ENCODE measurements around the gene CLDN5. TPM values are rescaled to one million over a fixed set of nuclear protein-coding genes. Genes with fewer than 3 reads are reported as not detected.
A peak's percentile ranks its signal among the peaks of the same experiment; 100 is the strongest.

The CLDN5 gene
- total and polyA plus RNA-seq, 7 donors, result 3.5 to 129 (median 57.4) TPM

GRCh38 chr22:19565382-19566278 lies 41.4 kb upstream of the CLDN5 start:
- TF ChIP-seq EP300 (IDR thresholded peaks at IDR 0.05) (no peak), POLR2AphosphoS5 (IDR thresholded peaks at IDR 0.05) (peak in 1 of 4 donors; percentile 48)
- H3K4me3 ChIP-seq, result no peak overlapping the region
- no peaks in the 10 kb centered on the region for H3K9me3 ChIP-seq
- DNase-seq, result peak; percentile 22
- peak overlapping the region in 1 of 4 donors; percentile 42 for H3K27ac ChIP-seq
- H3K4me1 ChIP-seq, result no peaks in the 10 kb centered on the region
- peaks cover 0 to 18% (median 8%) of the 10 kb centered on the region in 3 donors for H3K27me3 ChIP-seq
- H3K36me3 ChIP-seq, result no peaks in the 10 kb centered on the region
- intact Hi-C loops (cut with DNase I), result no loop called here
- 63 to 80% methylated on average over 11 of the region's 11 CpGs for WGBS, 2 donors

- intact Hi-C loops (cut with DNase I), result no loop called here
- 95 to 96% methylated on average over 2 of the region's 2 CpGs for WGBS, 2 donors
- Histone ChIP-seq H3K4me3 (no peak overlapping the region), H3K9me3 (no peaks in the 10 kb centered on the region), H3K27me3 (no peaks in the 10 kb centered on the region), H3K36me3 (no peaks in the 10 kb centered on the region), H3K27ac (no peak overlapping the region), H3K4me1 (no peaks in the 10 kb centered on the region)
- peak; percentile 38 for DNase-seq
- no peak for TF ChIP-seq POLR2AphosphoS5 (IDR thresholded peaks at IDR 0.05)
- no peak for TF ChIP-seq EP300 (IDR thresholded peaks at IDR 0.05)
- no peak for TF ChIP-seq POLR2A (IDR thresholded peaks at IDR 0.05)
- TF ChIP-seq, protein P1, sequence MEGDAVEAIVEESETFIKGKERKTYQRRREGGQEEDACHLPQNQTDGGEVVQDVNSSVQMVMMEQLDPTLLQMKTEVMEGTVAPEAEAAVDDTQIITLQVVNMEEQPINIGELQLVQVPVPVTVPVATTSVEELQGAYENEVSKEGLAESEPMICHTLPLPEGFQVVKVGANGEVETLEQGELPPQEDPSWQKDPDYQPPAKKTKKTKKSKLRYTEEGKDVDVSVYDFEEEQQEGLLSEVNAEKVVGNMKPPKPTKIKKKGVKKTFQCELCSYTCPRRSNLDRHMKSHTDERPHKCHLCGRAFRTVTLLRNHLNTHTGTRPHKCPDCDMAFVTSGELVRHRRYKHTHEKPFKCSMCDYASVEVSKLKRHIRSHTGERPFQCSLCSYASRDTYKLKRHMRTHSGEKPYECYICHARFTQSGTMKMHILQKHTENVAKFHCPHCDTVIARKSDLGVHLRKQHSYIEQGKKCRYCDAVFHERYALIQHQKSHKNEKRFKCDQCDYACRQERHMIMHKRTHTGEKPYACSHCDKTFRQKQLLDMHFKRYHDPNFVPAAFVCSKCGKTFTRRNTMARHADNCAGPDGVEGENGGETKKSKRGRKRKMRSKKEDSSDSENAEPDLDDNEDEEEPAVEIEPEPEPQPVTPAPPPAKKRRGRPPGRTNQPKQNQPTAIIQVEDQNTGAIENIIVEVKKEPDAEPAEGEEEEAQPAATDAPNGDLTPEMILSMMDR (IDR thresholded peaks at IDR 0.05), result no peak
Observed at GRCh38 chr22:19559956-19560355, 35.7 kb upstream of the CLDN5 start.

GRCh38 chr22:19559324-19559811 lies 35.2 kb upstream of the CLDN5 start:
- no peaks in the 10 kb centered on the region for H3K27me3 ChIP-seq
- intact Hi-C loops (cut with DNase I), result no loop called here
- TF ChIP-seq EP300 (IDR thresholded peaks at IDR 0.05), result no peak
- no peak for TF ChIP-seq POLR2A (IDR thresholded peaks at IDR 0.05)
- TF ChIP-seq, protein P1 (IDR thresholded peaks at IDR 0.05), result no peak
- no peak for TF ChIP-seq POLR2AphosphoS5 (IDR thresholded peaks at IDR 0.05)
- no peaks in the 10 kb centered on the region for H3K36me3 ChIP-seq
- no peak overlapping the region for H3K27ac ChIP-seq
- no peaks in the 10 kb centered on the region for H3K9me3 ChIP-seq
- 69 to 82% methylated on average over 9 of the region's 9 CpGs for WGBS, 2 donors
- no peak overlapping the region for H3K4me3 ChIP-seq
- peak; percentile 26 for DNase-seq
- H3K4me1 ChIP-seq, result no peaks in the 10 kb centered on the region

DNA sequence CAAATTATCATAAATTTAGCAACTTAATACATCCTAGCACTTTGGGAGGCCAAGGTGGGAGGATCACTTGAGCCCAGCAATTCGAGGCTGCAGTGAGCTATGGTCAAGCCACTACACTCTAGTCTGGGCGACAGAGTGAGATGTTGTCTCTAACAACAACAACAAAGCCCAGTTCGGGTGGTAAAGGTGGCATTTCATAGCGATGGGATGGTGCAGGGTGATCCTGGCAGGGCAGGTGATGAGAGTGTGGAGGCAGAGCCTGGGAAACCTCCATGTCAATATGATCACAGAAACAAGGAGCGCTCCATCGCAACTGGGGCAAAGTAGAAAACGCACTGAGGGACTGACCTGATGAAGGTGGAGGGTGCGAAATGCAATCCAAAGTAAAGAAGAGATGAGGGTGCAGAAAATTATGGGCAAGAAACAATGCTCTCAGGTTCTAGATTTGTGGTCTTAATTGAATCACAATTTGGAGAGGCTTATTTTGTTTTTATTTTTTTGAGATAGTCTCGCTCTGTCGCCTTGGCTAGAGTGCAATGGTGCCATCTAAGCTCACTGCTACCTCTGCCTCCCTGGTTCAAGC lies 32.8 kb upstream of the CLDN5 start:
- no peak for TF ChIP-seq EP300 (IDR thresholded peaks at IDR 0.05)
- TF ChIP-seq, protein P1 (IDR thresholded peaks at IDR 0.05), result no peak
- TF ChIP-seq POLR2A (IDR thresholded peaks at IDR 0.05), result no peak
- TF ChIP-seq POLR2AphosphoS5 (IDR thresholded peaks at IDR 0.05), result no peak
- Histone ChIP-seq H3K27me3 (no peaks in the 10 kb centered on the region), H3K4me1 (no peaks in the 10 kb centered on the region), H3K9me3 (no peaks in the 10 kb centered on the region), H3K27ac (no peak overlapping the region), H3K36me3 (no peaks in the 10 kb centered on the region), H3K4me3 (no peak overlapping the region)
- 89 to 94% methylated on average over 10 of the region's 10 CpGs for WGBS, 2 donors
- intact Hi-C loops (cut with DNase I), result no loop called here
- DNase-seq, result no peak

DNA sequence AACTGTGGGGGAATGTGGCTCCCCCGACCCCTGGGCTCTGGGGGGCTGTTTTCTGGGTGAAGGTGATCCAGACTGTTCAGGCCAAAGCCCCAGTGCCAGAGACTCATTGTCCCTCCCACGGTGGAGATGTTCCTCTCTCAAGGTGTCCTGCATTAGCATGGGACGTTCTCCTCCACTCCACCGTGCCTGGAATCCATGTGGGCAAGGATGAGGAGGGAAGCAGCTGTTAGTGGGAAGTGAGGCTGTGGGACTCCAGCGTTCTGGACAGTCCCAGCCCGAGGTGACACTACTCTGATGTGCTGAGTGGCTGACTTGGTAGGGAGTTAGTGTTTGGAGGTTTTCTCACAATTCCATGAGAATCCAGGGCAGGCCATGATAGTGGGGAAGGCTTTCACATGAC lies 31.4 kb upstream of the CLDN5 start:
- no peaks in the 10 kb centered on the region for H3K4me1 ChIP-seq
- H3K9me3 ChIP-seq, result no peaks in the 10 kb centered on the region
- H3K36me3 ChIP-seq, result no peaks in the 10 kb centered on the region
- no peaks in the 10 kb centered on the region for H3K27me3 ChIP-seq
- H3K27ac ChIP-seq, result no peak overlapping the region
- no peak for DNase-seq
- 75 to 87% methylated on average over 6 of the region's 6 CpGs for WGBS, 2 donors
- H3K4me3 ChIP-seq, result no peak overlapping the region
- intact Hi-C loops (cut with DNase I), result no loop called here
- TF ChIP-seq, protein P1 (IDR thresholded peaks at IDR 0.05), result no peak
- TF ChIP-seq EP300 (IDR thresholded peaks at IDR 0.05) (no peak), POLR2AphosphoS5 (IDR thresholded peaks at IDR 0.05) (no peak), POLR2A (IDR thresholded peaks at IDR 0.05) (no peak)

Data from sigmoid colon (tissue), 7 donors.